H1 (cell line): ENCODE measurements around the gene C16orf90. TPM values are rescaled to one million over a fixed set of nuclear protein-coding genes. Genes with fewer than 3 reads are reported as not detected.

ENCODE experiments used
- CHD1 ChIP-seq: IDR thresholded peaks from 2 replicates; pipeline ENCODE4 v1.6.1; 2012; ENCODE audit warnings: low read depth, low read length, improper control_type of control experiment
- CTBP2 ChIP-seq: IDR thresholded peaks from 2 replicates; pipeline ENCODE4 v1.7.0; 2011; ENCODE audit warnings: borderline replicate concordance, mild to moderate bottlenecking, moderate library complexity, mixed read lengths, low read length; ENCODE audit not compliant: insufficient read depth, insufficient read length
- polyA plus RNA-seq, 7 experiments: library from polyadenylated mRNA; depleted of rRNA in 3 of 7; stranded (reverse) in 5 of 7; unstranded in 2 of 7; fragments of >200 nt in 5 of 7; fragments of 200-250 nt in 2 of 7; gene quantifications; 1 replicate in 5 of 7; 2 replicates in 1 of 7; 4 replicates in 1 of 7; pipeline versions ENCODE4 v1.2.1 to v1.2.3, GENCODE V29; 2011 to 2013; ENCODE audit warnings: missing spikeins in 2 of 7, mixed read lengths in 2 of 7
- total RNA-seq: library from RNA; stranded (reverse); fragmentation: NEBNext Ultra II Directional; extraction: Animal tissue kit (Norgen Biotek cat#: 25700); gene quantifications from 2 replicates; pipeline ENCODE4 v1.2.1, GENCODE V29; 2021
- TF ChIP-seq, protein P1 (sequence below): IDR thresholded peaks from 2 replicates; pipeline ENCODE4 v1.6.1; 2012; ENCODE audit warnings: low read length, inconsistent platforms

C16orf90 gene
- total and polyA plus RNA-seq, 2 of the 8 experiments (the other 6 are each of a cell fraction or from before 2014, with no cell fraction given), result not detected

DNA sequence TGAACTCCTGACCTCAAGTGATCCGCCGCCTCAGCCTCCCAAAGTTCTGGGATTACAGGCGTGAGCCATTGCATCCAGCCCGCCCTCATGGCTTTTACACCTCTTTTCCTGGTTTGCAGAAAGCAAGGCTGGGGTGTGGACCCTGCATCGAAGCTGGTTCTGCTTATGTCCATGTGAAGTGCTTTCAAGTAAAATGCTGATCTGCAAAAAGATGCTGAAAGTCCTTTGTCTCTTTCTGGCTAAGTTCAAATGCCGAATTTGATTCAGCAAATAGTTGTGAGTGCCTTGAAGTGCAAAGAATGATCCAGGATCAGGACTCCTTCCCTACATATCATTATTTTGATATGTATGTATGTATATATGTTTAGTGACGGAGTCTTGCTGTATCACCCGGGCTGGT, 34.7 kb downstream of the C16orf90 start (continued):
- TF ChIP-seq, protein P1, sequence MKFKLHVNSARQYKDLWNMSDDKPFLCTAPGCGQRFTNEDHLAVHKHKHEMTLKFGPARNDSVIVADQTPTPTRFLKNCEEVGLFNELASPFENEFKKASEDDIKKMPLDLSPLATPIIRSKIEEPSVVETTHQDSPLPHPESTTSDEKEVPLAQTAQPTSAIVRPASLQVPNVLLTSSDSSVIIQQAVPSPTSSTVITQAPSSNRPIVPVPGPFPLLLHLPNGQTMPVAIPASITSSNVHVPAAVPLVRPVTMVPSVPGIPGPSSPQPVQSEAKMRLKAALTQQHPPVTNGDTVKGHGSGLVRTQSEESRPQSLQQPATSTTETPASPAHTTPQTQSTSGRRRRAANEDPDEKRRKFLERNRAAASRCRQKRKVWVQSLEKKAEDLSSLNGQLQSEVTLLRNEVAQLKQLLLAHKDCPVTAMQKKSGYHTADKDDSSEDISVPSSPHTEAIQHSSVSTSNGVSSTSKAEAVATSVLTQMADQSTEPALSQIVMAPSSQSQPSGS, result no peak
- TF ChIP-seq CHD1 (no peak), CTBP2 (no peak)
